SJCRH30 (cell line): ENCODE results near the gene ZBTB1. TPM values are rescaled to one million over a fixed set of nuclear protein-coding genes. Genes with fewer than 3 reads are reported as not detected.

Source experiments
- DNase-seq, 2 experiments: peaks; one replicate each; pipeline ENCODE4 v3.0.0-alpha.2; 2015 to 2020
- H3K27ac ChIP-seq: fragments of 250-450 bp; sonication (Bioruptor Pico); 2 replicates; pipeline ENCODE4 v1.5.1; 2020; ENCODE audit warnings: mild to moderate bottlenecking, moderate library complexity
- H3K27me3 ChIP-seq: fragments of 250-450 bp; sonication (Bioruptor Pico); 2 replicates; pipeline ENCODE4 v1.5.1; 2020; ENCODE audit warnings: mild to moderate bottlenecking, moderate library complexity
- H3K36me3 ChIP-seq: fragments of 250-450 bp; sonication (Bioruptor Pico); 2 replicates; pipeline ENCODE4 v1.5.1; 2020; ENCODE audit warnings: mild to moderate bottlenecking, moderate library complexity
- H3K4me1 ChIP-seq: fragments of 250-450 bp; sonication (Bioruptor Pico); 2 replicates; pipeline ENCODE4 v1.5.1; 2020; ENCODE audit warnings: mild to moderate bottlenecking, moderate library complexity
- H3K4me3 ChIP-seq: fragments of 250-450 bp; sonication (Bioruptor Pico); 2 replicates; pipeline ENCODE4 v1.5.1; 2020; ENCODE audit warnings: mild to moderate bottlenecking, moderate library complexity
- H3K9me3 ChIP-seq: fragments of 250-450 bp; sonication (Bioruptor Pico); replicated peaks from 2 replicates; pipeline ENCODE4 v1.5.1; 2020; ENCODE audit warnings: mild to moderate bottlenecking, moderate library complexity
- total RNA-seq: library from RNA; depleted of rRNA; stranded (reverse); fragments of >200 nt; shearing (Covaris generic); gene quantifications from 2 replicates; pipeline ENCODE4 v1.2.3, GENCODE V29; 2014

The ZBTB1 gene
- total RNA-seq, 1 experiment from 2014 or later = 37.3 TPM

DNA sequence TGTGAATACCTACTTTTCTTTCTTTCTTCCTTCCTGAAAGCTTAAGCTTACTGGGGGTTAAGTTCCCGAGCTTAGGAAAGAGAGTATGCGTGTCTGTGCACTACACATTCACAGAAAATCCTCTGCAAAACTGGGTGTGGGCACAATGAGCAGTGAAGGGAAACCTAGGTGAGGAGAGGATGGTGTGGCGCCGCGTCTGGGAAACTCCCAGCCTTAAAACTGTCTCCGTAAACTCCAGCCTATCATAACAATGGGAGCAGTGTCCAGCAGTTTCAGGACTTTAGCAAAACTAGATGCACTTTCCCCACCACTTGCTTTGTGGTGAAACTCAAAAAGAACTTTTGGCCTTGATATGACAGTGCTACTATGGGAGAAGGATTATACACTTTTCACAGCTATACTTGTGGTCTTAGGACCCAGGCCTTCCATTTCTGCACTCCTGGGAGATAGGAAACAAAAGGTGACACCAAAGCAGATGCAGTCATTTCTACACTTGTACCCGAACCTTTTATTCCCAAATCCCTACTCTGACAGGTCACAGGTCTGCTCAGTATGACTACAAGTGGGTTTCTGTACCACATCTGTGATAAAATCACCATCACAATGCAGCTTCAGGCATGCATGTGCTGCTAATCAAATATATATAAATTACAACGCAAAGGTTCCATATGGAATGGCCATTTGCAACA, 28.8 kb upstream of the ZBTB1 start:
- no peak overlapping the region for H3K4me3 ChIP-seq
- H3K27ac ChIP-seq = no peak overlapping the region
- DNase-seq = no peak
- no peaks in the 10 kb centered on the region for H3K27me3 ChIP-seq
- no peaks in the 10 kb centered on the region for H3K36me3 ChIP-seq
- no peaks in the 10 kb centered on the region for H3K9me3 ChIP-seq
- H3K4me1 ChIP-seq = no peaks in the 10 kb centered on the region

DNA sequence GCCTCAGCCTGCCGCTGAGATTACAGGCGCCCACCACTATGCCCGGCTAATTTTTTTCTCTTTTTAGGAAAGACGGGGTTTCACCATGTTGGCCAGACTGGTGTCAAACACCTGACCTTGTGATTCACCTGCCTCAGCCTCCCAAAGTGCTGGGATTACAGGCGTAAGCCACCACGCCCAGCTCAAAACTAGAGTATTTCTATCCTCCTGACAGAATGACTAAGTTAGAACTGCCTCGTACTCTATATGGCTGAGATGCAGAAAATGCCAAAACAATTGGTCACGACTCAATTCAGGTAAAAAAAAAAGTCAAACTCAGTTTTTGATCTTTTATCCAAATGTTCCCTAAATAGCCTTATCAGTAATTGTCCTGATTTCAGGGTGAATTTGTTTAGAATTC, 28.1 kb upstream of the ZBTB1 start:
- Histone ChIP-seq H3K4me1 (no peaks in the 10 kb centered on the region), H3K36me3 (no peaks in the 10 kb centered on the region), H3K27me3 (no peaks in the 10 kb centered on the region), H3K9me3 (no peaks in the 10 kb centered on the region), H3K27ac (no peak overlapping the region), H3K4me3 (no peak overlapping the region)
- no peak for DNase-seq

DNA sequence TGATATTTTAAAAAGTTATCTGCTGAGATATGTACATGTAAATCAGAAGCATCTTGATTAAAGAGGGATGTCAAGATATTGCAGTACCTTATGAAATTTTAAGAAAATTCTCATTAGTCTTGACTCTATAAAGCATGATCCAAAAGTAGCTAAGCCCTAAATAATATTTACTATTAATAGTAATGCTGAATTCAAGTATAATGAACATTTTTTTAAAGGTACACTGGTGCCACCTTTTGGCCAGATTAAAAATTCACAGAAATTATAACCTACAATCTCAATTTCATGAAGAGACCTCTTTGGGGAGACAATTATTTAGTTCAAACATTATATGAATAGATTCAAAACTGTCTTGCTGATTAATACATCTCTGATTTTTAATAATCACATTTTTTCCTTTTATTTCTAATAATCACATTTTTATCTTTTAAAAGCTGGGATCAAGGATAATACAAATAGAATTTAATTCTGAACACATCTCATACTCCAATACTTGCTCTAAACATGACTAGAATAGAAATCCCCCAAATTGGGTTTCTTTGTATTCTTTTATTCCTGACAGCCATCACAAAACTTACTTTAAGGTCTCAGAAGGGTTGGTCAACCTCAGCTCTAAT, 25.8 kb upstream of the ZBTB1 start:
- H3K27me3 ChIP-seq = no peaks in the 10 kb centered on the region
- no peaks in the 10 kb centered on the region for H3K4me1 ChIP-seq
- DNase-seq = peak in 1 of 2 experiments; percentile 36
- no peak overlapping the region for H3K4me3 ChIP-seq
- H3K36me3 ChIP-seq = no peaks in the 10 kb centered on the region
- H3K27ac ChIP-seq = no peak overlapping the region
- H3K9me3 ChIP-seq = no peaks in the 10 kb centered on the region

DNA sequence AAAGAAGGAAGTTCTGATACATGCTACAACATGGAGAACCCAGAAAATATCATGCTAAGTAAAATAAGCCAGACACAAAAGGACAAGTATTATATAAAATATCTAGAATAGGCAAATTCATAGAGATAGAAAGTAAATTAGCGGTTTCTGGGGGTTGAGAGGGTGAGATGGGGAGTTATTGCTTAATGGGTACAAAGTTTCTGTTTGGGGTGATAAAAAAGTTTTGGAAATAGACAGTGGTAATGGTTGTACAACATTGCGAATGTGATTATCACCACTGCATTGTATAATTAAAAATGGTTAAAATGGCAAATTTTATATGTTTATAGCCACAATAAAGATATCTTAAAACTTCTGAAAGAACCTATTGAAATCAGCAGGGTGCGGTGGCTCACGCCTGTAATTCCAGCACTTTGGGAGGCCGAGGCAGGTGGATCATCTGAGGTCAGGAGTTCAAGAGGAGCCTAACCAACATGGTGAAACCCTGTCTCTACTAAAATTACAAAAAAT, 15.9 kb upstream of the ZBTB1 start:
- Histone ChIP-seq H3K27me3 (no peaks in the 10 kb centered on the region), H3K9me3 (no peaks in the 10 kb centered on the region), H3K27ac (no peak overlapping the region), H3K4me1 (no peaks in the 10 kb centered on the region), H3K4me3 (no peak overlapping the region), H3K36me3 (peaks cover 16% of the 10 kb centered on the region)
- DNase-seq = no peak

DNA sequence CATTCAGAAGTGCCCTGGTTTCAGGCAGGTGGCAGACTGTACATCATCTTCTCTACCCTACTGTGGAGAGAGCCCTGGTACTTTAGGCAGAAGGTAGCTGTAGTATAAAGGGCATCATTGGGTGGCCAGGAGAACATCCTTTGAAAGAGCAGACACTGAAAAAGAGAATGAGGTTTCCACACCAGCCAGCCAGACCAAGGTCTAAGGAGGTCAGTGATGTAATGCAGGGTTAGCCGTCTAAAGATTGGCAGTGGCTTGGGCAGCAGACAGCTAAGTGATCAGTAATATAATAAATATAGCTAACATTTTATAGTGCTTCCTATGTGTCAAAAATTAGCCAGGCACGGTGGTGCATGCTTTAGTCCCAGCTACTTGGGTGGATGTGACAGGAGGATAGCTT, 12.9 kb upstream of the ZBTB1 start:
- DNase-seq = no peak

DNA sequence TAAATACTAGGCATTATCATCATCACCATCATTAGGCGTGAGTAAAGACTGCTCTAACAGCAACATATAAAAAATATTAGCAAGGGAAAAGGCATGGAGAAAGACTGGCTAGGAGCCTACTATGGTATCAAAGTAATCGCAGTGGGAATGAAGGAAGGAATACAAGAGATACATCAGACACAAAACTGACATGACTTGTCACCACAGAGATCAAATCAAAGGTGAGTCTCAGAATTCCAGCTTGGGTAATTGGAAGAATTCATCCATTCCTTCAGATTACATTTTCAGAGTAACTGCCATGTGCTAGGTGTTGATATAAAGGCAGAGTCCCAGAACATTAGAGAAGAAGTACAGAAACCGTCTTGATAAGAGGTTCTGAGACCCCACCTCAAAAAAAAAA, 11.1 kb upstream of the ZBTB1 start:
- no peak overlapping the region for H3K4me3 ChIP-seq
- H3K9me3 ChIP-seq = no peaks in the 10 kb centered on the region
- peaks cover 4% of the 10 kb centered on the region for H3K4me1 ChIP-seq
- peaks cover 4% of the 10 kb centered on the region; the same call in 1 of the 2 replicates for H3K36me3 ChIP-seq
- DNase-seq = no peak
- no peak overlapping the region for H3K27ac ChIP-seq
- no peaks in the 10 kb centered on the region for H3K27me3 ChIP-seq

More for the DNA sequence above, 12.9 kb upstream of the ZBTB1 start:
- Histone ChIP-seq H3K4me1 (peaks cover 4% of the 10 kb centered on the region), H3K27ac (no peak overlapping the region), H3K36me3 (peaks cover 8% of the 10 kb centered on the region), H3K9me3 (no peaks in the 10 kb centered on the region), H3K27me3 (no peaks in the 10 kb centered on the region), H3K4me3 (no peak overlapping the region)

DNA sequence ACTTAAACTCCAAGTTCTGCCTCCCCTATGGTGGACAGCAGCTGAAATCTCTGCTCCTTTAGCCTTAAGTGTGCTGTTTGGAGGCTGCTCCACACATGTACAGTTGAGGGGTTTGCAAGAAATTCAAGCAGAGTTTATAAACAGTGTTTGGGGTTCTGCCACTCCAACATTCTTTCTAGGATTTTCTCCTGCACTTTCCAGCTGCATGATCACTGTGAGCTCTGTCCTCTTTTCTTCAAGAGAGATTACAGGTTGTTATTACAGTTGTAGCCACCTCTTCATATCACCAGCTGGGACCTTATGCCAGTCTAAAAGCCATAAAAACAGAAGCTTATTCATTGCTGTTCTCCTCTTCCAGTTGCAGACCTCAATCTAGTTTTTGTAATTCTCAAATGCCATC, 9.3 kb upstream of the ZBTB1 start:
- H3K27me3 ChIP-seq = no peaks in the 10 kb centered on the region
- peak; percentile 12 to 61 for DNase-seq

DNA sequence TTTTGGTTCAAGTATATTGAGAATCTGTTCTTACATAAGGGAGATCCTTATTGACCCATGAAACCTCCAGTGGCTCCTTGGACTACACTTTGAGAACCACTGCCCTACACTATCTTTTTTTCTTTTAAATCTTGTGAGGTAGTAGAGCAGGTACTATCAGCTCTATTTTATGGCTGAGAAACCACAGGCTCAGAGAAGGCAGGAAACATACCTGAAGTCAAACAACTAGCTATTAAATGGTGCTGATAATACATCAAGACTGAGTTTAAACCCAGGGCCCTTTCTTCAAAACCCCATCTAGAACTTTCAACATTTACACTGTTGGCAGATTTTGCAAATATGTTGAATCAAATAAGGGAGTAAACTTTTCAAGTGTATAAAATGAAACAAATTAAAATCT, 7.8 kb upstream of the ZBTB1 start:
- Histone ChIP-seq H3K4me1 (peaks cover 11% of the 10 kb centered on the region), H3K9me3 (no peaks in the 10 kb centered on the region), H3K27me3 (no peaks in the 10 kb centered on the region), H3K27ac (no peak overlapping the region), H3K36me3 (0 out of 2 replicates have a peak, but pooled peaks cover 2% of the 10 kb centered on the region), H3K4me3 (no peak overlapping the region)
- DNase-seq = no peak

More for the DNA sequence above, 9.3 kb upstream of the ZBTB1 start:
- Histone ChIP-seq H3K27ac (peak overlapping the region; percentile 15; the same call in 1 of the 2 replicates), H3K36me3 (0 out of 2 replicates have a peak, but pooled peaks cover 2% of the 10 kb centered on the region), H3K9me3 (no peaks in the 10 kb centered on the region), H3K4me3 (no peak overlapping the region), H3K4me1 (peaks cover 4% of the 10 kb centered on the region)

DNA sequence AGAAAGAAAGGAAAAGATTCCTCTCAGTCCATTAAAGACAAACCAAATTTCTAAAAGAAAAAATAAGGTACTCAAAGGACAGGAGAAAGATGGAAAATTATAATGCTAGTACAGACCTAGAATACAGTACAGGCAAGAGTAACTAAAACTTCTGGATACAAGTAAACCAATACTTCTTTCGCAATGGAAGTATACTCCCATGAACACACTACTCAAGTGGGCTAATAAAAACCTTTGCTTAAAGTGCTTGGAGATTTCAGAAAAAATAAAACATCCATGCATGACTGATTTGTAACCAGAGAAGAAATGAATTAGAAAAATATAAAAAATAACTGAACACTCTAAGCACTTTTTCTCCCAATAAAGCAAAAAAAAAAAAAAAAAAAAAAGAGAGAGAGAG, 4.5 kb upstream of the ZBTB1 start:
- no peaks in the 10 kb centered on the region for H3K9me3 ChIP-seq
- H3K27me3 ChIP-seq = no peaks in the 10 kb centered on the region
- no peak for DNase-seq
- no peak overlapping the region for H3K4me3 ChIP-seq
- no peak overlapping the region for H3K27ac ChIP-seq
- H3K36me3 ChIP-seq = 0 out of 2 replicates have a peak, but pooled peaks cover 2% of the 10 kb centered on the region
- H3K4me1 ChIP-seq = peaks cover 13% of the 10 kb centered on the region

DNA sequence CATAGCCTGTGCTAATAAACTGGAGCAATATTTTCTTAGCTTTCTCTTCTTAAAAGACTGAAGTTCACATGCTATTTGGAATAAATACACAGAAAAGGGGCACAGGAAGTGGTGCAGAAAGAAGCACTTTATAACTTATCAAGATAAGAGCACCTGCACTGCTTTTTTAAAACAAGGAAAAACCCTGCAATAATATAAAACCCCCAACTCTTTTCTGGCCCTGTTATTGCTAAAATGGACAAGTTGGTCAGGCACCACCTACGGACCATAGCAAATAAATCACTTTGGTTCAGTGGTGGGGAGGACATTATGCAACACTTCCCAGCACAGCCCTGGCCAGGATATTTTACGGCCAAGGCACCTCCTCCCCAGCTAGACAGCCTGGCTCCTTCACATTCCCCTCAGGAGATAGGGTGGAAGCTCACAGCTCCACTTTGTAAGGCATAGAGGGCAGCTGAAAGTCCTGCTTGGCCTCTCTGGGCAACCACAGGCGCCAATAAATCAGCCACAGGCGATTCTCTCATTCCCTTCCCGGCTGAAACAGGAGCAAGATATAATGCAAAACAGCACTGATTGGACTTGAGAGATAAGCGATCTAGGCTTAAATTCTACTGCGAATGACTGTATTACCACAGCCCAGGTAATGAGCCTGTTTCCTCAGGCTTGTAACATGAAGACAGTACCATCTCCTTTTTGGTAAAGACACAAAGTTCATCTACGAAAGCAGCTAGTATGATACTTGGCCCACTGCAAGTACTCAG, 3.0 kb upstream of the ZBTB1 start:
- Histone ChIP-seq H3K27ac (no peak overlapping the region; the same call in 1 of the 2 replicates), H3K36me3 (0 out of 2 replicates have a peak, but pooled peaks cover 2% of the 10 kb centered on the region), H3K27me3 (no peaks in the 10 kb centered on the region), H3K9me3 (no peaks in the 10 kb centered on the region), H3K4me1 (peaks cover 12% of the 10 kb centered on the region), H3K4me3 (peak overlapping the region; percentile 93)
- peak; percentile 47 to 54 for DNase-seq

DNA sequence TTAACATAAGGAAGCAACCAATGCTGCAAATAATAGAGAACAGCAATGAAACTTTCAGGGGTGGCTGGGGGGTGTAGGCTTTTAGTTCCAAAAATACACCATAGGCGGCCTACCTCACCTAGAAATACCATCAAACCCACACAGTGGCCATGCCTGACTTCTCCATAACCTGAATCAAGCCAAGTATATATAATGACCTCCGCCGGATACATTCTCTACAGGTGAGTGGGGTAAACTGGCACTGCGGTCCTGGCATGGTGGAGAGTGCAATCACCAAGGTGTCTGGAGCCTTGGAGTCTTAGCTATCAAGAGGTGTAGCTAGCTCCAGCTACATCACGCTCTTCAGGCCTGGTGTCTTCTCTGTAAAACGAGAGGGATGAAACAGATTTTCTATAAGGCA, 2.1 kb upstream of the ZBTB1 start:
- no peaks in the 10 kb centered on the region for H3K27me3 ChIP-seq

DNA sequence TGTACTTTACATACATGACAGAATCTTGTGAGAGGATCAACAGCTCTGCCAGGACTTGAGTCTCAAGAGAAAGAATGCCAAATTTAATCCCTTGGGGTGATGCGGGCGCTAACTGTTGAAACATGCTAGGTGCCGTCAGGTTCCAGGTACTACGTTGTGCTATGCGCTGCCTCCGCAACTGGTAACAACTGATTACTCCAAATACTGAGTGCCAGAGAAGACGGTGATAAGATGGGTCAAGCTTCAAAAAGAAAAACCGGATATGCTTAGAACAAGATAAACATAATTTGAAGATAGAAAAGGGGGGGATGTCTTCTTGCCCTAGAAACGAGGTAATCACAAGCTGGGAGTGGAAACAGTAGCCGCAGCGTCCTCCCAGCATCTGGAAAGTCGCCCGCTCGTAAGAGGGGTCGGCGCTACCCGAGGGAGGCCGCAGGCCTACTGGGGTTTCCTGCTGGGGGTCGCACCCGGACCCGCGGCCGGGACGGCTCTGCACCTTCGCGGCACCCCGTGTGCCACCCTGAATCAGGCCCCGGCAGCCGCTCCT, 1.6 kb upstream of the ZBTB1 start:
- Histone ChIP-seq H3K4me1 (peaks cover 16% of the 10 kb centered on the region), H3K27me3 (no peaks in the 10 kb centered on the region), H3K27ac (peak overlapping the region; percentile 96), H3K4me3 (peak overlapping the region; percentile 93), H3K36me3 (0 out of 2 replicates have a peak, but pooled peaks cover 2% of the 10 kb centered on the region), H3K9me3 (no peaks in the 10 kb centered on the region)
- DNase-seq = peak in 1 of 2 experiments; percentile 27

More for the DNA sequence above, 2.1 kb upstream of the ZBTB1 start:
- Histone ChIP-seq H3K36me3 (0 out of 2 replicates have a peak, but pooled peaks cover 2% of the 10 kb centered on the region), H3K27ac (peak overlapping the region; percentile 96; the same call in 1 of the 2 replicates), H3K4me1 (peaks cover 16% of the 10 kb centered on the region), H3K4me3 (peak overlapping the region; percentile 93), H3K9me3 (no peaks in the 10 kb centered on the region)
- DNase-seq = peak in 1 of 2 experiments; percentile 11

DNA sequence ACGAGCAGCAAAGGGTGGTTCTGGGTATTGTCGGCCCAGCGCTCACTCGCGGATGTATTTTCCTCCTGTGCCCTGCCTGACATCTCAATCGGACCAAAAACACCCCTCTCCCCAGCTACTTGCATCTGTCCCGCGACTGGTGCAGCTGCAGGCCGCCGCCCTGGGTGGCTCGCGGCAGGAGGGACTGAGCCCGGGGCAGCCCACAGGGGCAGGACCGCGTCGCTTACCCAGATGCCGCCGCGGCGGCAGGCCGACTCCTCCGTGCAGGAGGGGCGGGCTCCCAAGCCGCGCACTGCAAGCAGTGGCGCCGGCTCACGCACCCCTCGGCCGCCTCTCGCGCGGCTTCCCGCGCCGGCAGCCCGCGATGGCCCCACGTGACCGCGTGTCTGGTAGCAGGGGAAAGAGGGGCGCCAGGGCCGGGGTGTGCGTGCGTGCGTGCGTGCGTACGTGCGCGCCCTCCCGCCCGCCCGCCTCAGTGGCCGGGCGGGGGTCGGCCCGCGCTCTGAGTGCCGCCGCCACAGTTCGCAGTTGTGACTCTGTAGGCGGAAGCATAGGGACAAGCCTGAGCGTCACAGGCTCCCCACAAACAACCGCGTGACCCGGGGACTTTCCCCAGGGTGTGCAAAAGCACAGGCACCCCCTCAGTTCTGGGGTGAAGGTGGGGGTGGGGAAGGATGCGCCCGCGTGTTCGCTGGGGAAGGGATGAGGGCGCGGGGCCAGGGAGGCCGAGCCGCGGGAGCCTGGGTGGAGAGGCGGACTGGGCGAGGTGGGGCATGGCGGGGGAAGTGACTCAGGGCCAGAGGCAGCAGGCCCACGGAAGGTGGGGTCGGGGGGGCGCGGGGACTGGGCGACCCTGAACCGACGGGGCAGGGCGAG, 898 bp upstream of the ZBTB1 start, which contains the start of gene ZBTB25:
Gene ZBTB25, minus strand, starts transcription at position 405 of the 876 bp plus-strand sequence. CDS start 13,305 bp downstream, outside the sequence.
- Histone ChIP-seq H3K27me3 (no peaks in the 10 kb centered on the region), H3K4me3 (peak within 1 kb of the TSS; percentile 93), H3K4me1 (peaks cover 16% of the 10 kb centered on the region), H3K27ac (peak within 1 kb of the TSS; percentile 96), H3K9me3 (no peaks in the 10 kb centered on the region), H3K36me3 (0 out of 2 replicates have a peak, but pooled peaks cover 1% of the 10 kb centered on the region)
- peak; percentile 91 for DNase-seq
